HK-2 (cell line): ENCODE measurements around the gene SYNM.
"Not testable (repeated sequence)": the region's sequence is repeated elsewhere in the genome, so short reads cannot be mapped to it uniquely, and the experiment has no call there.

Experiments used
- DNase-seq: peaks from one replicate; pipeline ENCODE4 v3.0.0-alpha.2; 2018; ENCODE audit not compliant: unreplicated experiment

Gene SYNM

DNA sequence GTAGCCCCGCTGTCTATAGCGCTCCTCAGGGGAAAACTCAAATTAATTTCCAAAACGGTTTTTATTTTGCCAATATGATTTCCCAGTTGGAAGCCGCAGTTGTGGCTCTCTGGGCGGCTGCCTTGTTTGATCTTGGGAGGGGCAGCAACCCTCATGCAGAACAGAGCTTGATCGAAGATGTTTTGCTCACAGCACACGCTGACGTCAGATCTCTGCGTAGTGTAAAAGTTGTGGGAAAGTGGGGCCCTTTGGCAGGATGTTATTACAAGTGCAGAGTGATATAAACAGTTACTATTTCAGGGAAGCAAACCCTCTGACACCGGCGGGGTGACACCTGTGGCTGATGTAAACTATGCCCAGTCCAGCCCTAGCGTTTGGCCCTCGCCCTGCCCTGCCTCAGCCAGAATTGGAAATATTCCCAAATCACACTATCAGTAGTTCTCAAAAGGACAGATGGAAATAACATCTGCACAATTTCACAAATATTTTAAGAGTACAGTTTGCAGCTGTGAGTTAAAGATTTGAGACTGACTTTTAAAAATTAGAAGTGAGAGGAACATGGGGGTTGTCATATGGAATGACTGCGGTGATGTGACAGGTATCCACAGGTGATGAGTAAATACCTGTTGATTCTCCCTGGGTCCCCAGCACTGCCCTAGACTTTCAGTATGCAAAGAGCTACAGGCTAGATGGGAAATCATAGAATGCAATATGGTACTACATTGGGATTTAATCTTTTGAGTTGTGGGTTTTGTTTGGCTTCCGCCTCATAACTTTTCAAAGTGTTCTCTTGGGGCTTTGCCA is 1.7 kb downstream of the SYNM start:
- DNase-seq = no peak

DNA sequence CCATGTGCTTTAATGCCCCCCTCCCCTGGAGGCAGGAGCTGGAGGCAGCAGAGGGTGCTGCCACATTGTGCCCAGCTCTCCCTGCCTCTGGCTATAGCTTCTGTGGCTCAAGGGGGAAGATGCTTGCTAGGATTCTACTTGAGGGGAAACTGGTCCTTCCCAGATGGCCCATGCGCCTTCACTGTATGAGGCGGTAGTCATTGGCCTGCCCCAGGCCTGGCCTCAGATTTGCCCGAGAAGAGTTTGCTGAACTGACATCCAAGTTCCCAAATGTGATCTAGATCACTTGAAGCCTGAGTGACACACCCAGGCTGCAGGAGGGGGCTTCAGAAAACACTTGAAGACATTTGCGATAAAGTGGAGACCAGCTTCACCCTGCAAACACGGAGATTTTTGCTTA is 4.1 kb downstream of the SYNM start:
- no peak for DNase-seq

DNA sequence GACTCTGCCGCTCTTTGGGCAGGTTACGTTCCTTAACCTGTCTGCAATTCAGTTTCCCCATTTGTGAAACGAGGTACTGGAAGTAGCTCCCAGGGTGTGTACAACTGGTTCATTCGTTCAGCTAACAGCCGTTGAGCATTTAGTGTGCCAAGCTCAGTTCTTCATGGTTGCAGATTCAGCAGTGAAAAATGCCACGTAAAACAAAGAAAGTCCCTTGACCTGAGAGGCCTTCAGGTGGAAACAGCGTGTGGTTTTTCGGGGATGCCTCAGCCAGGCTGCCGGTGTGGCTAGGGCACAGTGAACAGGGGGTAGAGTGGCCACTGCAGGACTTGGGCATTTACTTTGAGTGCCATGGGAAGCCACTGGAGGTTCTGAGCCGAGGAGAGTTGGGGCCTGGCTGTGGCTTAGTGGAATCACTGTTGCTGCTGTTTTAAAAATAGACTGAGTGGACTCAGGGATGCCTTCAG is 4.7 kb downstream of the SYNM start:
- DNase-seq = no peak

DNA sequence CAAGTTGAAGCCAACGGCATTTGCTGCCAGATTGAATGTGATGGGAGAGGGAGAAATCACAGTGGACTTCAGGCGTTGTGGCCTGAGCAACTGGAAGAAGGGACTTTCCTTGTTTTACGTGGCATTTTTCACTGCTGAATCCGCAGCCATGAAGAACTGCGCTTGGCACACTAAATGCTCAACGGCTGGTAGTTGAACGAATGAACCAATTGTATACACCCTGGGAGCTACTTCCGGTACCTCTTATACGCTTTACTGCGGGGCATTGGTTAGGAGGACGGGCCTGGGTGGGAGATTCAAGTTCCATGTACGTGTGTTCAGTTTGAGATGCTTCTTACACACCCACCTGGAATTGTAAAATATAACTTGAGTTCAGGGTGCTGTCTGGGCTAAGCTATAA is 5.2 kb downstream of the SYNM start:
- no peak for DNase-seq

DNA sequence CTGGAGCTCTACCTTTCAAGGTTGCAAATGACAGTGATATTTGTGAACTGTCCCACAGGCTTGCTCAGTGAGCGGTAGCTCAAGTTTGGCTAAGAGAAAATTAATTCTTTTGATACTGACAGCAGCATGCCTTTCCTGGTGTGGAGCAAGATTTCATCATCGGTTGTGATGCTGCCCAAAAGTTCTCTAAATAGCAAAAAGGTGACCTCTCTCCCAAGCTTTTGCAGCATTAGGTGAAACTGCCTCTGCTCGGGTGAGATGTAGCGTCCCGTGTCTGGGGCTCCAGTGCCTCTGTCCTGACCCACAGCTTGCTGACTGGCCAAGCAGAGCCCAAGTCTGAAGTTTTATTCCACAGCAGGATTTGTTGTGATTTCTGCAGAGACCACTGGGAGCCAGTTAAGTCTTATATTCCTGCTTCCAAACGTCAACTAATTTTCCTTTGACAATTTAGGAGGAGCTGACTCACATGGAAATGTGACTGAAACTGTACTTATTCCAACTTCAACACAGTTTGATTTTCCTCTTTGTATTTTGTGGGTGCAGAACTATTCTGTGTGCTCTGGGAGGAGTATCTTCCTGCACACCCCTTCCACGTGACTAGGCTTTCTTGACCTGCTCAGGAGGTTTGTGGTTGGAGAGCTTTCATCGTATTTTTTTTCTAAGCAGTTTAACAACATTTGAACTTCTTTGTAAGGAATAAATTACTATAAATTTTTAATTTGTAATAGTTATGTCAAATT is 5.9 kb downstream of the SYNM start:
- DNase-seq = no peak

- DNase-seq = not testable (repeated sequence)
Measured at GRCh38 chr15:99111641-99112040, 6.8 kb downstream of the SYNM start.

GRCh38 chr15:99113547-99114271 is 8.8 kb downstream of the SYNM start:
- no peak for DNase-seq

GRCh38 chr15:99114511-99115299 is 9.8 kb downstream of the SYNM start:
- no peak for DNase-seq

DNA sequence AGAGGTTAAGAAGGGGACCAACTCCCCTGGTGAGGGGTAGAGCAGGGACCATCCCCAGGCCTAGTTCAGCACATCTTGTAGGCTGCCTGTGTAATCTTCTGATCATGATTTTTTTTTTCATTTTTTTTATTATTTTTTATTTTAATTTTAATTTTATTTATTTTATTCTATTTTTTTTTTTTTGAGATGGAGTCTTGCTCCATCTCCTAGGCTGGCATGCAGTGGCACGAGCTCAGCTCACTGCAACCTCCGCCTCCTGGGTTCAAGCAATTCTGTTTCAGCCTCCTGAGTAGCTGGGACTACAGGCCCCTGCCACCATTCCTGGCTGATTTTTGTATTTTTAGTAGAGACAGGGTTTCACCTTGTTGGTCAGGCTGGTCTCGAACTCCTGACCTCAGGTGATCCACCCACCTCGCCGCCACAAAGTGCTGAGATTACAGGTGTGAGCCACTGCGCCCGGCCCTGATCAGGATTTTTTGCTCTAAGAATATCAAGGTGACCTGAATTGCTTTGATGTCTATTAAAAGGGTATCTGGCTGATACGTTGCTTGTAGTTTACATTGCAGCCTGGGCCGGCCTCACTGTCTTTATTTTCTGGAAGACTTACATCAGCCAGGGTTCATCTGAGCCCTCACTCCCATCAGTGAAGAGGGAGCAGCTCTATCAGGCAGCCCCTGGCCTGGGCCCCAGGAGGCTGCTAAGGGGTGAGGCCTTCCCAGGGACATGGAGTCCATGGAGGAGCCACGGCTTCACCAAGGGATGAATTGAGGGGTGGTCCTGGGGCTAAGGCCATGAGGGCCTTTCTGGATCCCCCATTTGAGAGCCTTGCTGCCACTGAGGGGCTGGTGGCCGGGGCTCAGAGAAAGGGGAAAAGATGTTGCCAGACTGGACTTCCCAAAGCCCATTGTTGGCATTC is 10.7 kb downstream of the SYNM start:
- DNase-seq = no peak

- DNase-seq = no peak
Measured at GRCh38 chr15:99117111-99117510, 12.2 kb downstream of the SYNM start.

GRCh38 chr15:99117563-99118257 is 12.8 kb downstream of the SYNM start:
- no peak for DNase-seq

- DNase-seq = no peak
Measured at GRCh38 chr15:99118258-99118632, 13.4 kb downstream of the SYNM start.

DNA sequence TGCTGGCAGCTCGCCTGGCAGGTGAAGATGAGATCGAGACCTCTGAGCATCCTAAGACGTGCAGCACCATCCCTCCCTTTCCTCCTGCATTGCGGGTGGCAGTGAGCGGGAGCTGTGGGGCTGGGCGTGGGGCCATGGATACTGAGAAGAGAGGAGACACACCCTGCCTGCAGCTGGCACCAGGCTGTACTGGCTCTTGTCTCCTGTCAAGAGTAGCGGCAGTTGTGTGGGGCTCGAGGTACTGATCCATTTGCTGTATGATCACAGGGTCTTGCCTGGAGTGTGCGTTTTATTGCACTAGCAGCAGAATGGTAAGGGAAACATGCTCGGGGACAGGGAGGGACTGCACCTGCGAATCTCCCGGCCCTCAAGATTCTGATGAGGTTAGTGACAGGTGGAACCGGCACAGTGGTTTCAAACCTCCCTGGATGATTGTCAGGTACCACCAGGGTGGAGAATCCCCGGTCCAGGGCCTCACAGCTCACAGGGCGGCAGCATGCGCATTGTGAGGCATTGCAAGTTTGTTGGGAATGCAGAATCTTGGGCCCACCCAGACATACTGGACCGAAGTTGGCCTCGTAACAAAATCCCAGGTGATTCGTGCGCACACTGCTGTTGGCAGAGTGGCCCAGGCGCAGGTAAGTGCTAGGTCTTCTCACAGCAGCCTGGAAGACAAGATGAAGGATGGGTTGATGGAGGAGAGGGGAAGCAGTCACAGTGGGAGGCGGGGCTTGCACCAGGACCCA is 14.1 kb downstream of the SYNM start:
- DNase-seq = no peak

DNA sequence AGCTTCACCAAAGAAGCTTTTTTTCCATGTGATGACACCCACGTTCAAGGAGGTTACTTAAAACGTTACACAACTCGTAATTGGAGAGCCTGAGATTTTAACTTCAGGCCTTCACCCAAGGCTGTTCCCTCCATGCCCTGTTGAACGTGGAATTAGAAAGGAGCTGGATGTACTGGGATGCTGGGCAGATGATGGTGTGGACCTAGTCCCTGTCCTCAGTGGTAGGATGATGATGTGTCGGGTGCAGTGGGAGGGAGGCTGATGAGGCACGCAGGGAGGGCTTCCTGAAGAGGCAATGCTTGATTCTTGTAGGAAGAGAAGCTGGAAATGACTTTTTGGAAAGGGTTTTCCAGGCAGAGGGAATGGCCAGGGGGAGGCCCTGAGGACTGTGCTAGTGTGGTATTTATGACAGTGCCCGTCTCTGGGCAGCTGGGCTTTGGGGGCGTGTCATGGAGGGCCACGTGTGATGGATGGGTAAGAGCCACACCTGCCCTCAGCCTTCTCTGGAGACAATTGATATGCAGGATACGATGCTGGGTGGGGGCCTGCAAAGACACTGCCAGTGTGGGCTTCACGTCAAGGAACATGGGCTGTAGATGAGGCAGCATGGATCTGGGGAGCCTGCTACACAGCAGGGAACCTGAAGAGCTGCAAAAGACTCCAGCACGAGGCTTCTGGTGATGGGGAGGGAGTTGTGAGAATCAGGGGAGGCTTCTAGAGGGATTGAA is 15.3 kb downstream of the SYNM start:
- DNase-seq = no peak

- DNase-seq = no peak
Measured at GRCh38 chr15:99121207-99121606, 16.3 kb downstream of the SYNM start.

- no peak for DNase-seq
Measured at GRCh38 chr15:99121691-99122410, 17.0 kb downstream of the SYNM start.

GRCh38 chr15:99122831-99123712 is 18.2 kb downstream of the SYNM start:
- no peak for DNase-seq
